Prostate gland (tissue), 2 donors: Measurements from ENCODE around the gene CDK14.

ENCODE experiments used
- CTCF ChIP-seq, 4 experiments: fragments of 200-600 bp in 2 of 4; fragments of 450-650 bp in 2 of 4; sonication (generic) in 2 of 4; IDR thresholded peaks; 1 replicate in 3 of 4; 2 replicates in 1 of 4; pipeline ENCODE4 v1.5.1; 2016 to 2019; ENCODE audit warnings: antibody characterized with exemption in 4 of 4, mild to moderate bottlenecking in 2 of 4, moderate library complexity in 2 of 4
- POLR2A ChIP-seq: fragments of 450-650 bp; IDR thresholded peaks from one replicate; pipeline ENCODE4 v1.6.1; 2016; ENCODE audit warnings: antibody characterized with exemption, mild to moderate bottlenecking
- POLR2AphosphoS5 ChIP-seq: sonication (generic); formaldehyde crosslinking; IDR thresholded peaks from one replicate; pipeline ENCODE4 v1.6.1; 2017; ENCODE audit warnings: antibody characterized with exemption

- TF ChIP-seq CTCF (IDR thresholded peaks at IDR 0.05) (no peak), POLR2A (no peak), POLR2AphosphoS5 (no peak)
Measured at GRCh38 chr7:90738249-90738648, 142.1 kb downstream of the CDK14 start.
